T-helper 17 cell (primary cell): Measurements from ENCODE around the gene GMFB. TPM values are rescaled to one million over a fixed set of nuclear protein-coding genes. Genes with fewer than 3 reads are reported as not detected.
A peak's percentile ranks its signal among the peaks of the same experiment; 100 is the strongest.

ENCODE experiments used
- ATAC-seq: fragments of 150-1000 bp; cut with Tn5 transposase; 2 replicates; pipeline ENCODE4 v1.10.0; 2021; ENCODE audit warnings: mild to moderate bottlenecking, moderate library complexity
- DNase-seq, 3 donors: peaks; one replicate each; pipeline versions ENCODE4 v3.0.0 to v3.0.0-alpha.2; 2020 to 2021
- H3K9me3 ChIP-seq: one replicate; pipeline ENCODE4 v1.7.0; 2013; ENCODE audit warnings: low read length, mild to moderate bottlenecking; ENCODE audit not compliant: control insufficient read depth, poor library complexity, severe bottlenecking
- H3K27ac Mint-ChIP-seq: one replicate; pipeline ENCODE4 v1.8.0; 2022; ENCODE audit warnings: mild to moderate bottlenecking, moderate library complexity, mixed read lengths
- H3K27me3 Mint-ChIP-seq: one replicate; pipeline ENCODE4 v1.8.0; 2022; ENCODE audit warnings: mixed read lengths
- H3K36me3 Mint-ChIP-seq: one replicate; pipeline ENCODE4 v1.8.0; 2022; ENCODE audit warnings: low read depth, mixed read lengths
- H3K4me1 Mint-ChIP-seq: one replicate; pipeline ENCODE4 v1.8.0; 2022; ENCODE audit warnings: mild to moderate bottlenecking, mixed read lengths
- H3K4me3 Mint-ChIP-seq: one replicate; pipeline ENCODE4 v1.8.0; 2022; ENCODE audit warnings: mild to moderate bottlenecking, moderate library complexity, mixed read lengths
- total RNA-seq, 4 donors: library from RNA in 2 of 4; stranded (reverse) in 2 of 4; gene quantifications; one replicate each; pipeline ENCODE4 v1.2.3 and lab custom pipeline; 2022 to 2026

GMFB gene
- total RNA-seq, 2 donors from 2014 or later, result 25.4 to 42.5 TPM

DNA sequence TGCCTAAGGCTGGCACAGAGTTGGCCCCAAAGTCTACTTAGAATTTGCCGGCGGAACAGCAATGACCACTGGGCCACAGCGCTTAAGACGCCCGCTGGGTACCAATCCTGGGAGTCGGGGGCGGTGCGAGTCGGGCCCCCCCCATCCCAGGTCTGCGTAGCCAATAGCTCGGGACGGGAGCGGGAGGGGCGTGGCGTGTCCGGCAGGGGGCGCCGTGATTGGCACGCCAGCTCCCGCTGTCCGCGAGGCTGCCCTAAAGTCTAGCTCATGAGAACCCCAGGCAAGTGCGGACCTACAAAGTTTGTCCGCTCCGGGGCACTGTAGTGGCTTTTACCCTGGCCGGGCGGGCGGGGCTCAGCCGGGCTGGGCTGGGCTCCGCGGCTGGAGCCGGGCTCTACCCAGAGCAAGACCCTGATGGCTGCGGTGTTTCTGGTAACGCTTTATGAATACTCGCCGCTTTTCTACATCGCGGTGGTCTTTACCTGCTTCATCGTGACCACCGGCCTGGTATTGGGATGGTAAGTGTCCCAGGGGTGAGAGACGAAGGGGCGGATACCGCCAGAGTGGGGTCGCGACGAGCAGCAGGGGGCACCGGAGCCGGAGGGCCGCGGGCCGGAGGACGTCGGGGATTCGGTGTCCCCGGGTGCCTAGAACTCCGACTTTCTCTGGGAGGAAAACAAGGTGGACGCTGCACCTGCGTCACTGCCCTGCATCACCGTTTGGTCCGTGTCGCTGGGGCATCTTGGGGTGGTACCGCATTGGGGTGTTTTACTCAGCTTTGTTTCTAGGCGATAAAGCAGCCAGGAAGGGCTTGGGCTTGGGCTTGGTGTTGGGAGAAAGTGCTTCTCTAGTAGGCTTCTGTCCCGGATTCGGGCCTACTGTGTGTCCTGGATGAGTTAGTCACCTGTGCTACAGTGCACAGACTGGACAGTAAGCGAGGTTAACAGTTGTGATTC is 21.0 kb upstream of the GMFB start, which contains the start of gene CGRRF1:
CGRRF1 (plus strand) TSS at position 361 of the 956 bp plus-strand sequence; CDS start at position 415, 54 bp downstream.
- ATAC-seq (peak; percentile 98), DNase-seq (peak; percentile 92 to 97 (median 95))
- Mint-ChIP-seq H3K36me3 (no peaks in the 10 kb centered on the region), H3K27me3 (peaks cover 4% of the 10 kb centered on the region), H3K4me1 (peaks cover 38% of the 10 kb centered on the region), H3K4me3 (peak within 1 kb of the TSS; percentile 96), H3K27ac (peak within 1 kb of the TSS; percentile 88)
- H3K9me3 ChIP-seq, result no peaks in the 10 kb centered on the region

DNA sequence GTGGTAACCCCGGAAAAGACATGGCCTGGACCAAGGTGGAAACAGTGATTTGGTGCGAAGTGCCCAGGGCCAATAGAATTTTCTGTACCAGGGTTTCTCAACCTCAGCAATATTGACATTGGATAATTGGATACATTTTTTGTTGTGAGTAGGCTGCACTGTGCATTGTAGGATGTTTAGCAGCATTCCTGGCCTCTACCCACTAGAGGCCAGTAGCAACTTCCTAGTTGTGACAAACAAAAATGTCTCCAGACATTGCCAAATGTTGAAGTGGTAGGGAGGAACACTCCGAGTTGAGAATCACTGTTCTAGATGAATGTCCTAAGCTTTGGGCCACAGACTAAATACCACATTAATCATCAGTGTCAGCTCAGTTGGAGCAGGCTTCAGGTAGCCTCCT is 14.7 kb upstream of the GMFB start:
- H3K27ac Mint-ChIP-seq, result no peak overlapping the region
- no peak for DNase-seq
- no peaks in the 10 kb centered on the region for H3K9me3 ChIP-seq

DNA sequence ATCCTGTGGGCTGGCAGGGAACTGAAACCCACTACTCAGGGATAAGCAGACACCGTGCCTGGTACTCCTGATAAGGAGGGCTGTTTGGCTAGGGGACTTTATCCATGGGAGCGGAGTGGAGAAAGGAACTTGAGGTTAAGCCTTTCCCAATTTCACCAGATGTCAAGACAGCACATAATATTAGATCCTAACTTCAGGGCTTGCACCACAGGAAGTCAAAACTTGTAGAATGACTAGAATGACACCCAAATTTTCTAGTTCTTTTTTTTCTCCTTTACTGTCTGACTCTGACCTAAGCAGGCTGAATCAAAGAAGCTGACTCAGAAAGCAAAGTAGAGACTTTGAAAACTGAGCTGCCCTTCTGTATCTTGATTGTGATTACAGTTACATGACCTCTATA is 13.8 kb upstream of the GMFB start:
- H3K27me3 Mint-ChIP-seq, result peaks cover 41% of the 10 kb centered on the region
- ATAC-seq (no peak), DNase-seq (no peak)
- no peak overlapping the region for H3K4me3 Mint-ChIP-seq
- no peak overlapping the region for H3K27ac Mint-ChIP-seq
- H3K9me3 ChIP-seq, result no peaks in the 10 kb centered on the region
- peaks cover 8% of the 10 kb centered on the region for H3K36me3 Mint-ChIP-seq
- H3K4me1 Mint-ChIP-seq, result no peaks in the 10 kb centered on the region

More for the DNA sequence above, 14.7 kb upstream of the GMFB start:
- Mint-ChIP-seq H3K4me3 (no peak overlapping the region), H3K4me1 (no peaks in the 10 kb centered on the region), H3K27me3 (peaks cover 32% of the 10 kb centered on the region), H3K36me3 (peaks cover 2% of the 10 kb centered on the region)
- no peak for ATAC-seq

DNA sequence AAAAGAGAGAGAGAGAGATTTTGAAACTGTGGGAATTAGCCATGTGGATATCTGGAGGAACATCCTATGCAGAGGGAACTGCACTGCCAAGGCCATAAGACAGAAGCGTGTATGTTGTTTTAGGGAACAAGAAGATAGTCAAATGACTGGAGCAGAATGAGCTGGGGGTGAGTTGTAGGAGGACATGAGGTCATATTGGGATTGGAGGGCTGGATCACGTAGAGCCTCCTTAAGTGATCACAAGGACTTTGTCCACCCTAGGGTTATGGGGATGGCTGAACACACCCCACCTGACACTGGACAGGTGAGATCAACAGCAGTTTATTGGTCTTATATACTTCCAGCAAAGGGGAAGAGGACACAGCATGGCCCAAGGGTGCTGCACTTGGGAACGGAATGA is 12.7 kb upstream of the GMFB start:
- no peaks in the 10 kb centered on the region for H3K9me3 ChIP-seq
- Mint-ChIP-seq H3K4me3 (no peak overlapping the region), H3K27me3 (peaks cover 42% of the 10 kb centered on the region), H3K27ac (no peak overlapping the region), H3K36me3 (peaks cover 8% of the 10 kb centered on the region), H3K4me1 (no peaks in the 10 kb centered on the region)
- ATAC-seq, result no peak
- DNase-seq, result no peak

DNA sequence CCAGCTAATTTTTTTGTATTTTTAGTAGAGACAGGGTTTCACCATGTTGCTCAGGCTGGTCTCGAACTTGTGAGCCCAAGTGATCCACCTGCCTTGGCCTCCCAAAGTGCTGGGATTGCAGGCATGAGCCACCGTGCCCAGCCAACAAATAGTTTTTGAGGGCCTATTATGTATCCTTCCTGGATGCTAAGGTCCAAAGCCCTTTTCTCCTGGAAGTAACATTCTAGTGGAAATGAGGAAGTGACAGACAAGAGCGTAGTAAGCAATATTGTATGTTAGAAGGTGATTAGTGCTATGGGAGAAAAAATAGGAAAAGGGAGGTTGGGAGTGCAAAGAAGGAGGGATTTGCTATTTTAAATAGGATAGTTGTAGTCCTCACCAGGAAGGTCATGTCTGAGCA is 12.0 kb upstream of the GMFB start:
- no peaks in the 10 kb centered on the region for H3K9me3 ChIP-seq
- H3K27me3 Mint-ChIP-seq, result peaks cover 42% of the 10 kb centered on the region
- H3K36me3 Mint-ChIP-seq, result peaks cover 8% of the 10 kb centered on the region
- peaks cover 2% of the 10 kb centered on the region for H3K4me1 Mint-ChIP-seq
- no peak overlapping the region for H3K27ac Mint-ChIP-seq
- DNase-seq, result no peak
- H3K4me3 Mint-ChIP-seq, result no peak overlapping the region
- ATAC-seq, result no peak

DNA sequence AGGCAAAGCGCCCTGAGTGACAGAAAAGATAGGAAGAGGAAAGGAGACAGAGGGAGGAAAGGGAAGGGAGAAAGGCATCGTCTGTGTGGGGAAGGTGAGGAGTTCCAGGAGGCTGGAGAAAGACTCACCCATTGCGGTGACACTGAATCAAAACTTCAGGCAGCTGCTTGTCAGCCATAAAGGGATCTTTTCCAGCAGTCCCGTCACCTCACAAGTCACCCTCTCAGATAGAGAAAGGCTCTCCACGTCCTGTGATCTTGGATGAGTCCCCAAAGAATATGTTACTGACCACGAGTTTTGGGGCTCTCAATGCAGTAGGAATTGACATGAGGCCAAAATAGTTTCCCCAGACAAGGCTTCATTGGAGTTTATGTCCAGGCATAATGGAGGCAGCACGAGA is 9.8 kb upstream of the GMFB start:
- peaks cover 38% of the 10 kb centered on the region for H3K27me3 Mint-ChIP-seq
- H3K9me3 ChIP-seq, result no peaks in the 10 kb centered on the region
- H3K36me3 Mint-ChIP-seq, result peaks cover 8% of the 10 kb centered on the region
- H3K4me3 Mint-ChIP-seq, result no peak overlapping the region
- DNase-seq (no peak), ATAC-seq (no peak)
- peaks cover 2% of the 10 kb centered on the region for H3K4me1 Mint-ChIP-seq
- H3K27ac Mint-ChIP-seq, result peak overlapping the region; percentile 66

DNA sequence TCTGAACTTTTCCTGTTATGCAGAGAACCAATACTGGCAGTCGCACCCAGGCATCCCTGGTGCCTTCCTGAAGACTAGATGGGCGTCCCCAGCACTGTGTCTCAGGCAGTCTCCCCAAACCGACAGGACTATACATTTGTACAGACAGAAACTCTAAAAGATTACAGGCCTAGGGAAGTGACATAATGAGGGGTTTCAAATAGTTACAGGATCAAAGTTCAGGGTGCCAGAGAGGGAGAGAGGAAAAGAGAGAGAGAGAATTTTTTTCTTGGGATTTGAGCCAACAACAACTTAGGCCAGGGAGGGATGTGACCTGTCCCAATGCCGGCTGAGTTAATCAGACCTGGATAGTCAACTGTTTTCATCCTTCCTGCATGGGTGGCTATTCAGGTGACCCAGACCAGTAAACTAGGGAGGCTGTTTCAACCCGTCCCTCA is 9.3 kb upstream of the GMFB start:
- no peak for ATAC-seq
- no peak for DNase-seq
- Mint-ChIP-seq H3K36me3 (peaks cover 8% of the 10 kb centered on the region), H3K4me3 (no peak overlapping the region), H3K27ac (peak overlapping the region; percentile 66), H3K27me3 (peaks cover 38% of the 10 kb centered on the region), H3K4me1 (peaks cover 2% of the 10 kb centered on the region)
- no peaks in the 10 kb centered on the region for H3K9me3 ChIP-seq

DNA sequence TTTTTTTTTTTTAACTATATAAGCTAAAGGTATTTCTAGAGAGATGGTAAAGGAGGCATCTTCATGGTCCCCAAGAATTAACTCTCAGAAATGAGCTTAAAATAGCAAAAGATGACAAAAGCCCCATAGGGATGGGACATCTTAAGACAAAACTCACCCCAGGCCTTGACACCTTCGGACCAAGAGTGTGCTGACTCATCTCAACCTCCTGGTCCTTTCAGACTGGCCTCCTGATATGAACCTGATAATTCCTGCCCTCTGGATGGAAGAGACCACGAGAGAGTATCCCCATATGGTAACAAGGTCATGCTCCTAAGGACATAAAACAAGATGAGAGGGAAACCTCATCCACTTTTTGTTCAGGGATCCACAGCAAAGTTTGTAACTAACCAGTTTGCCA is 8.4 kb upstream of the GMFB start:
- Mint-ChIP-seq H3K4me1 (peaks cover 2% of the 10 kb centered on the region), H3K27ac (no peak overlapping the region)

DNA sequence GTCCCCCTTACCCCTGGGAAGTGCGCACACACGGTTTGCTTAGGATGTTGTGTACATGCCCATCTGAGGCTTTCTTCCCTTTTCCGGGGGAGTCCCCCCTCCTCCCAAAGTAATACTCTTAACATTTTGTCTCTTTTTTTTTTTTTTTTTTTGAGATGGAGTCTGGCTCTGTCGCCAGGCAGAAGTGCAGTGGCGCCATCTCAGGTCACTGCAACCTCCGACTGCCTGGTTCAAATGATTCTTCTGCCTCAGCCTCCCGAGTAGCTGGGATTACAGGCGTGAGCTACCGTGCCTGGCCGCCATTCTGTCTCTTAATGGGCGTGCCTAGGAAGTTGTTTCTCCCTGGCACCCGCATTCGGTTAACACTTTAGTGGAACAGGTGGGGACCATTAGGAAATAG is 4.5 kb upstream of the GMFB start:
- Mint-ChIP-seq H3K4me1 (peaks cover 14% of the 10 kb centered on the region), H3K36me3 (peaks cover 4% of the 10 kb centered on the region), H3K27ac (no peak overlapping the region), H3K4me3 (no peak overlapping the region), H3K27me3 (peaks cover 8% of the 10 kb centered on the region)
- no peak for DNase-seq
- no peak for ATAC-seq
- no peaks in the 10 kb centered on the region for H3K9me3 ChIP-seq

More for the DNA sequence above, 8.4 kb upstream of the GMFB start:
- H3K36me3 Mint-ChIP-seq, result peaks cover 8% of the 10 kb centered on the region
- no peak for ATAC-seq
- no peak for DNase-seq
- no peaks in the 10 kb centered on the region for H3K9me3 ChIP-seq
- peaks cover 35% of the 10 kb centered on the region for H3K27me3 Mint-ChIP-seq
- H3K4me3 Mint-ChIP-seq, result no peak overlapping the region

DNA sequence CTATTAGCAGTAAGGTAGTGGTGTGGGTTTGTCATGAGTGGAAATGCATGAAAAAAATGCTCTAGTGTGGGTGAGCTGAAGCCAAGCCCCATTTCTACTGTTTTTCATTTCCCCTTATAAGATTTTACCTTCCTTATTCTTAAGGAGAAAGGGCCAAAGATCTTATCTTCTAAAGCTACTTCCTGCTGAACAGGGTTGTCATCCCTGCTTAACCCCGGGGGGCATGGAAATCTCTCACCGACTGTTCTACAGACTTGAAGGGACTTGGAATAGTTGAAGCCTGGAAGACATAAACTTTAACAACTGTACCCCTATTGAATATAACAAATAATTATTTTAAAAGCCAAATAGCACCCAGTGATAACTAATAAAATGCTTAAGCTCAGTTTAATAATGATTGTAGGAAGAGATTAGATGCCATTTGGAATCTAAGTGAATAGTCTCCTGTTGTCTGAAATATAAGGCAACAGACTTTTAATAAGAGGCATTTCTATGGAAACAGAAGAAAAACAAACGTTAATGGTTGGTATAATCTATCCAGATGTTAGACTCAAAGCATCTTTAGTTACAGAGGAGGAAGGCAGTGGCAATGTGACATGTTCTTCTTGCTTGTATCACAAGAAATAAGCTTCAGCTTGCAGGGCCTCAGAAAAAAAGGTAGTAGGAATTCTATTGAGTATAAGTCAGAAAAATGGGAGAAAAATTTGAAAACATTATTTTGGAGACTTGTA is 1.8 kb upstream of the GMFB start:
- Mint-ChIP-seq H3K4me1 (peaks cover 33% of the 10 kb centered on the region), H3K27me3 (no peaks in the 10 kb centered on the region), H3K36me3 (no peaks in the 10 kb centered on the region), H3K27ac (peak overlapping the region; percentile 87), H3K4me3 (no peak overlapping the region)
- DNase-seq (no peak), ATAC-seq (no peak)
- no peaks in the 10 kb centered on the region for H3K9me3 ChIP-seq

DNA sequence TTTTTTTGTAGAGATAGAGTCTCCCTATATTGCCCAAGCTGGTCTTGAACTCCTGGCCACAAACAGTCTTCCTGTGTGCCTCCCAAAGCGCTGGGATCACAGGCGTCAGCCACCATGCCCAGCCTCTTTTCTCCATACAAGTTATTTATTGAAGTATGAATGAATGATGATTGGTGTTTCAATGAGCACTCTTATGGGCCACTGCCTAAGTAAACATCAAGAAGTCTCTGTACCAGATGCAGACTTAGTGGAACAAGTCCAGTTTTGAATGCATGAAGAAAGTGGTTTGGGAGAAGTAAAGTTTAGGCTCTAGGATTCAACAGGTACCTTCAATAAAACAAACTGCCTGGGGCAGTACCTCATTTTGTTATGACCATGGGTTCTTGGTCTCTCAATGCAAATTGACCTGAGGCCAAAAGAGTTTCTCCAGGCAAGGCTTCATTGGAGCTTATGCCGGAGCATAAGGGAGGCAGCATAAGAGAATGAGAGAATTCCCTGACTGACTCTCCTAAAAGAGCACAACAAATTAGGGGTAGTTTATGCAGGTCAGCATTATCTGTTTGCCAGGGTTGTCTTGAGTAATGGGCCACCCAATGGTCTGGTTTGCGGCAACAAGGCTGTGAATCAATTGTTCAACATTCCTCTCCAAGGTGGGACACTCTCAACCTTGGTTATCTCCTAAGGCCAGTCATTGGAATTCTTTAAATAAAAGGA is 1.1 kb upstream of the GMFB start:
- Mint-ChIP-seq H3K36me3 (no peaks in the 10 kb centered on the region), H3K27me3 (no peaks in the 10 kb centered on the region), H3K4me1 (peaks cover 40% of the 10 kb centered on the region), H3K27ac (peak overlapping the region; percentile 87), H3K4me3 (peak overlapping the region; percentile 92)
- ATAC-seq (no peak), DNase-seq (no peak)
- no peaks in the 10 kb centered on the region for H3K9me3 ChIP-seq

DNA sequence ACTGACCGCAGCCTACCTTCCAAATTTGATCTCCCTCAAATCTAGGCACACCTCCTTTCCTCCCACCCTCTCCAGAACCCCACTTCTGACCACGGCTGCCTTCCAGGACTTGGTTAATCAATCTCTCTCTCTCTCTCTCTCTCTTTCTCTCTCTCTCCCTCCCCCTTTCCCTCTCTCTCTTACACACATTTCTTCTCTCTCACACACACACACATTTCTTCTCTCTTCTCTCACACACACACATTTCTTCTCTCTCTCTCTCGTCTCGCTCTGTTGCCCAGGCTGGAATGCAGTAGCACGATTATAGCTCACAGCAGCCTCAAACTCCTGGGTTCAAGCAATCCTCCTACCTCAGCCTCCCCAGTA is 521 bp upstream of the GMFB start:
- H3K27ac Mint-ChIP-seq, result peak overlapping the region; percentile 87
- H3K9me3 ChIP-seq, result no peaks in the 10 kb centered on the region
- H3K27me3 Mint-ChIP-seq, result no peaks in the 10 kb centered on the region
- H3K4me1 Mint-ChIP-seq, result peaks cover 45% of the 10 kb centered on the region
- DNase-seq (no peak), ATAC-seq (no peak)
- H3K4me3 Mint-ChIP-seq, result peak overlapping the region; percentile 92
- no peaks in the 10 kb centered on the region for H3K36me3 Mint-ChIP-seq

DNA sequence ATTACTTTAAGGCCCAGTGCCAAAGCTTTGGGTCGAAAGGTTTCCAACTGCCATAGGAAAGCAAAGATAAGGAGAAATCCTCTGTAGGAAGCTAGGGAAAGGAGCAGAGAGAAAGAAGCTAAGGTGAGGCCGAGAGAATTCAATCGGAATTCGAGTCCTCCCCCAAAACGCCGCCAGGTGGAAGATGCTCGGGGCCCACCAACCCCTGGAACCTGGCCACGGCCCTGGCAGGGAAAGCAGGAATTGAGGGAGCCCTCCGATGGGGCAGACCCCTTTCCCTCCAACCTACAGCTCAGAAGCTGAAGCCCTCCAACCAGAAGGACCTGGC is 498 bp downstream of the GMFB start:
- peak overlapping the region; percentile 92 for H3K4me3 Mint-ChIP-seq
- H3K27me3 Mint-ChIP-seq, result no peaks in the 10 kb centered on the region
- H3K27ac Mint-ChIP-seq, result peak overlapping the region; percentile 87
- DNase-seq, result no peak
- H3K36me3 Mint-ChIP-seq, result no peaks in the 10 kb centered on the region
- H3K4me1 Mint-ChIP-seq, result peaks cover 52% of the 10 kb centered on the region
- peak; percentile 27 for ATAC-seq
- no peaks in the 10 kb centered on the region for H3K9me3 ChIP-seq
